ENCODE measurements around the gene GPN2. TPM values are rescaled to one million over a fixed set of nuclear protein-coding genes. Genes with fewer than 3 reads are reported as not detected.
A peak's percentile ranks its signal among the peaks of the same experiment; 100 is the strongest.
"Not testable (repeated sequence)": the region's sequence is repeated elsewhere in the genome, so short reads cannot be mapped to it uniquely, and the experiment has no call there.

Gene GPN2
- total RNA-seq, 1 donor from 2014 or later = 21.4 TPM

- Mint-ChIP-seq H3K36me3 (ENCODE audit: unreplicated experiment) (no peaks in the 10 kb centered on the region), H3K27me3 (ENCODE audit: unreplicated experiment) (peaks cover 2% of the 10 kb centered on the region), H3K4me1 (ENCODE audit: low read depth, unreplicated experiment) (no peaks in the 10 kb centered on the region), H3K9me3 (ENCODE audit: unreplicated experiment) (no peaks in the 10 kb centered on the region), H3K27ac (ENCODE audit: unreplicated experiment) (no peak overlapping the region), H3K4me3 (ENCODE audit: unreplicated experiment) (no peak overlapping the region)
- no peak for DNase-seq
- TF ChIP-seq, protein P1, sequence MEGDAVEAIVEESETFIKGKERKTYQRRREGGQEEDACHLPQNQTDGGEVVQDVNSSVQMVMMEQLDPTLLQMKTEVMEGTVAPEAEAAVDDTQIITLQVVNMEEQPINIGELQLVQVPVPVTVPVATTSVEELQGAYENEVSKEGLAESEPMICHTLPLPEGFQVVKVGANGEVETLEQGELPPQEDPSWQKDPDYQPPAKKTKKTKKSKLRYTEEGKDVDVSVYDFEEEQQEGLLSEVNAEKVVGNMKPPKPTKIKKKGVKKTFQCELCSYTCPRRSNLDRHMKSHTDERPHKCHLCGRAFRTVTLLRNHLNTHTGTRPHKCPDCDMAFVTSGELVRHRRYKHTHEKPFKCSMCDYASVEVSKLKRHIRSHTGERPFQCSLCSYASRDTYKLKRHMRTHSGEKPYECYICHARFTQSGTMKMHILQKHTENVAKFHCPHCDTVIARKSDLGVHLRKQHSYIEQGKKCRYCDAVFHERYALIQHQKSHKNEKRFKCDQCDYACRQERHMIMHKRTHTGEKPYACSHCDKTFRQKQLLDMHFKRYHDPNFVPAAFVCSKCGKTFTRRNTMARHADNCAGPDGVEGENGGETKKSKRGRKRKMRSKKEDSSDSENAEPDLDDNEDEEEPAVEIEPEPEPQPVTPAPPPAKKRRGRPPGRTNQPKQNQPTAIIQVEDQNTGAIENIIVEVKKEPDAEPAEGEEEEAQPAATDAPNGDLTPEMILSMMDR (IDR thresholded peaks at IDR 0.05; ENCODE audit: partially characterized antibody, unreplicated experiment) = no peak
Observed at GRCh38 chr1:26877326-26877725, 12.8 kb downstream of the GPN2 start.

DNA sequence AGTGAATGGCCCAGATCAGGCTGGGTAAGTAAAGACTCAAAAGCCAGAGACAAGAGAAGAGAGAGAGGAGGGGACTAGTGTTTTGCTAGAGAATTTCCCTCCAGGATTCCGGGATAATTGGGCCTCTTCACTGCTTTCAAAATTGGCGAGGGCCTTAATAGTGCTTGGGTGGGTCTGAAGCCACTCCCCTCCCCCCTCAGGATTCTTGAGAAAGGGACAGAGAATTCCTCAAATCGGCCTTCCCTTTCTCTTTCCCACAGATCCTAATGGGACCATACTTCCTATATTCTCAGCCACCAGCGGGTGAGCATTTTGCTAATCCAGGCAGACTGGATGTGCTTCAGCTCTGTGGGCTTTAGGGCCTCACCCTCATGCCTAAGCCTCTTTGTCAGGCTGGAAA is 15.2 kb downstream of the GPN2 start:
- Mint-ChIP-seq H3K27ac (ENCODE audit: unreplicated experiment) (no peak overlapping the region), H3K36me3 (ENCODE audit: unreplicated experiment) (no peaks in the 10 kb centered on the region), H3K27me3 (ENCODE audit: unreplicated experiment) (peaks cover 2% of the 10 kb centered on the region), H3K4me3 (ENCODE audit: unreplicated experiment) (no peak overlapping the region), H3K9me3 (ENCODE audit: unreplicated experiment) (no peaks in the 10 kb centered on the region), H3K4me1 (ENCODE audit: low read depth, unreplicated experiment) (no peaks in the 10 kb centered on the region)
- DNase-seq = no peak
- TF ChIP-seq, protein P1 (IDR thresholded peaks at IDR 0.05; ENCODE audit: partially characterized antibody, unreplicated experiment) = no peak

- H3K36me3 Mint-ChIP-seq (ENCODE audit: unreplicated experiment); H3K4me1 Mint-ChIP-seq (ENCODE audit: low read depth, unreplicated experiment); H3K27me3 Mint-ChIP-seq (ENCODE audit: unreplicated experiment); H3K4me3 Mint-ChIP-seq (ENCODE audit: unreplicated experiment); DNase-seq; H3K9me3 Mint-ChIP-seq (ENCODE audit: unreplicated experiment); H3K27ac Mint-ChIP-seq (ENCODE audit: unreplicated experiment): not testable (repeated sequence)
Observed at GRCh38 chr1:26873097-26873496, 17.0 kb downstream of the GPN2 start.

DNA sequence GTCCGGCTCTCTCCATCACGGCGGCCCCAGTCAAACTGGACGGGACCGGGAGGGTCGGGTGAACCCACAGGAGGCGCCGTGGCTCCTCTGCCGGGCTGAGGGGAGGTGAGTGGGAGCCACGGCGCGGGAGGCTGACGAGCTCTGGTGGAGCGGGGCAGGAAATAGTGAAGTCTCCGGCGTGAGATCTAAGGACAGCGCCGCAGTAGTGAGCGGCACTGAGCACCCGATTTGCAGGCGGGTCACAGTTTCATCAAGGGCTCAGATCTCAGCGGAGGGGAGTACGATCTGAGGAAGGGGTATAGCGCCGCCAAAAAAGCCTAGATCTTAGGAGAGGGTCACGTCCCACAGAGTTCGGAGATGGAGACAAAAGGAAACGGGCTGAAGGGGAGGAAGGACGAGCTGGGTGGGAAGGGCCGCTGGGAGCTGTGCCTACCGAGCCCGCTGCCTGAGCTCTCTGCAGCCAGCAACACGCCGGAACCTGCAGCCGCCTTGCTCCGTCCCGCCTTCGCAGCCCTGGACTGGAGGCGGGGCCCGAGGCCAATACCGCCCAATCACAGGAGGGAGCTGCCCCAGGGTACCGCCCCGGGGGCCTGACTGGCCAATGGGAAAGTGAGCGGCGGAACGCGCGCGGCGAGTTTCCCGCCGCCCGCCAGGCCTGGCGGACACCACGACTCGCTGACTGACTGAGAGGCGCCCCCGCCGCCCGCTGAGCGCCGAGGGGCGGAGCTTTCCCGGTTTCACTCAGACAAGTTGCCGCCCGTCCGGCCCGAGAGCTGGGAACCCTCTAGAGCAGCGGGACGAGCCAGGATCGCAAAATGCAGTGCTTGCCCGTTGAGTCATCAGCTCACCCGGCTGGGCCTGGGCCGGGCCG is 25.2 kb downstream of the GPN2 start:
- Mint-ChIP-seq H3K4me3 (ENCODE audit: unreplicated experiment) (peak overlapping the region; percentile 91), H3K9me3 (ENCODE audit: unreplicated experiment) (peaks cover 1% of the 10 kb centered on the region), H3K27me3 (ENCODE audit: unreplicated experiment) (peaks cover 10% of the 10 kb centered on the region), H3K4me1 (ENCODE audit: low read depth, unreplicated experiment) (peaks cover 11% of the 10 kb centered on the region), H3K36me3 (ENCODE audit: unreplicated experiment) (no peaks in the 10 kb centered on the region), H3K27ac (ENCODE audit: unreplicated experiment) (no peak overlapping the region)
- DNase-seq = peak; percentile 95
- TF ChIP-seq, protein P1 (IDR thresholded peaks at IDR 0.05; ENCODE audit: partially characterized antibody, unreplicated experiment) = no peak

DNA sequence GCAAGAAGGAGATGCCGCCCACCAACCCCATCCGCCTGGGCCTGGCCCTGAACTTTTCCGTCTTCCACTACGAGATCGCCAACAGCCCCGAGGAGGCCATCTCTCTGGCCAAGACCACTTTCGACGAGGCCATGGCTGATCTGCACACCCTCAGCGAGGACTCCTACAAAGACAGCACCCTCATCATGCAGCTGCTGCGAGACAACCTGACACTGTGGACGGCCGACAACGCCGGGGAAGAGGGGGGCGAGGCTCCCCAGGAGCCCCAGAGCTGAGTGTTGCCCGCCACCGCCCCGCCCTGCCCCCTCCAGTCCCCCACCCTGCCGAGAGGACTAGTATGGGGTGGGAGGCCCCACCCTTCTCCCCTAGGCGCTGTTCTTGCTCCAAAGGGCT is 26.4 kb downstream of the GPN2 start:
- peak overlapping the region; percentile 16 for H3K4me3 Mint-ChIP-seq (ENCODE audit: unreplicated experiment)
- TF ChIP-seq, protein P1 (IDR thresholded peaks at IDR 0.05; ENCODE audit: partially characterized antibody, unreplicated experiment) = no peak
- no peak overlapping the region for H3K27ac Mint-ChIP-seq (ENCODE audit: unreplicated experiment)
- DNase-seq = no peak
- peaks cover 10% of the 10 kb centered on the region for H3K27me3 Mint-ChIP-seq (ENCODE audit: unreplicated experiment)
- no peaks in the 10 kb centered on the region for H3K36me3 Mint-ChIP-seq (ENCODE audit: unreplicated experiment)
- H3K9me3 Mint-ChIP-seq (ENCODE audit: unreplicated experiment) = peaks cover 1% of the 10 kb centered on the region
- H3K4me1 Mint-ChIP-seq (ENCODE audit: low read depth, unreplicated experiment) = peaks cover 11% of the 10 kb centered on the region
